Measurements from ENCODE around the gene ERFL. TPM values are rescaled to one million over a fixed set of nuclear protein-coding genes. Genes with fewer than 3 reads are reported as not detected.

Gene ERFL
- under 0.01 TPM in 2 replicates for total RNA-seq

DNA sequence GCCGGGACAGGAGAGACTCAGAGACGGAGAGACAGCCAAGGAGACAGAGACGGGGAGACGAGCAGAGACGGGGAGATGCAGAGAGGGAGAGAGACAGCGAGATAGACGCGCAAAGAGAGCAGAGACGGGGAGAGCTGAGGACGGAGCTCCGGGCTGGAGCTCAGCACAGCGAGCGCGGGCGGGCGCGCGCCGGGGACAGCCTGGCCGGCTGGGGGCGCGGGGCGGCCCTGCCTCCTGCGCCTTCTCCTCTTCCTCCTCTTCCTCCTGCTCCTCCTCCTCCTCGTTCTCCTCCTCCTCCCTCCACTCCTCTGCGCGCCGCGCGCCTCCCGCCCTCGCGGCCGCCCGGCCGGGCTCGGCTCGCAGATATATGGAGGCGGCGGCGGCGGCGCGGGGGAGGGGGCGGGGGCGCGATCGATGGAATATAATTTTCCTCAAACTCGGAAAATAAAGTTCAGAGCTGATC, at the start of gene ERFL:
Gene ERFL (minus strand): TSS at position 229 of the 463 bp plus-strand sequence. CDS start 15,530 bp downstream, outside the sequence.

DNA sequence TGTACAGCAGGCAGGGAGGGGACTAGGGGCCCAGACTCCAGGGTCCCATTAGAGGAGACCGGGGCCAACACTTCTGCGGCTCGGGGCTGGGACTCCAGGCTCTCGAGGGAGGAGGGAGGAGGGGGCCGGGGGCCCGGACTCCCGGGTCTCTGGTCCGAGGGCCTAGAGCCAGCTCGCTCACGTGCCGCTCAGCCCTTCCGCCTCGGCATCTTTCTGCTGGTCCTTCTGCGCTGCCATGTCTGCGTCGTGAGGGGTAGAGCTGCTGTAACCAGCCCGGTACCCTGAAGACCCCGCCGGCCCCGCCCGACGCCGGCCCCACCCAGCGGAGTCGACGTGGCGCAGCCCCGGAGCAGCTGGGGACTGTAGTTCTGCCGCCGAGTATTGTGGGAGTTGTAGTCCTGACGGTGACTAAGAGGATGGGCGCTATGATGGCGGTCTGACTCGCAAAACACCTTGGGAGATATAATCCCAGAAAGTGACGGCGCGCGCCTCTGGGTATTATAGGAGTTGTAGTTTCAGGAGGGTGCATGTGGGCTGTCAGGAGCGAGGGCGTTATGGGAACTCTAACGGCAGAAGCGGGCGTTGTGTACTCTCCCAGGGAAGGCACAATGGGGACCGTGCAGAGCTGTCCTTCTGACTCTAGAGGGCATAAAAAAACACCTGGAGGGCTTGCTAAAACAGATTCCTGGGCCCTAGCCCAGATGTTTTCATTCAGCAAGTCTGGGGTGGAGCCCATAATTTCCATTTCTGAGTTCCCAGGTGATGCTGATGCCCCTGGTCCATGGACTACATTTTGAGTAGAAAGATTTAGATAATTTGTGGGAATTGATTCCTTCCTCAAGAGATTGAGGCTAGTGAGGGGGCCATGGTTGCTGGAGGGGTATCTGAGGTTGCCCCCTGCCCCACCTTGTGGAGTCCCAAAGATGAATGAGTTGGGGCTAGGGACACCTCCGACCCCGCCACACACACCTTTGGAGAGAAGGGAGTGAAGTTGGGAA, 31.1 kb upstream of the ERFL start, which contains the start of gene RABAC1:
Gene RABAC1 (minus strand): TSS at position 266 of the 998 bp plus-strand sequence. CDS start 29 bp downstream, at position 237.

GRCh38 chr19:41882568-41883462, 45.4 kb downstream of the ERFL start, which contains the start of gene ARHGEF1:
Gene ARHGEF1 (plus strand): TSS chr19:41883184. CDS start chr19:41888083, 4,899 bp downstream.

DNA sequence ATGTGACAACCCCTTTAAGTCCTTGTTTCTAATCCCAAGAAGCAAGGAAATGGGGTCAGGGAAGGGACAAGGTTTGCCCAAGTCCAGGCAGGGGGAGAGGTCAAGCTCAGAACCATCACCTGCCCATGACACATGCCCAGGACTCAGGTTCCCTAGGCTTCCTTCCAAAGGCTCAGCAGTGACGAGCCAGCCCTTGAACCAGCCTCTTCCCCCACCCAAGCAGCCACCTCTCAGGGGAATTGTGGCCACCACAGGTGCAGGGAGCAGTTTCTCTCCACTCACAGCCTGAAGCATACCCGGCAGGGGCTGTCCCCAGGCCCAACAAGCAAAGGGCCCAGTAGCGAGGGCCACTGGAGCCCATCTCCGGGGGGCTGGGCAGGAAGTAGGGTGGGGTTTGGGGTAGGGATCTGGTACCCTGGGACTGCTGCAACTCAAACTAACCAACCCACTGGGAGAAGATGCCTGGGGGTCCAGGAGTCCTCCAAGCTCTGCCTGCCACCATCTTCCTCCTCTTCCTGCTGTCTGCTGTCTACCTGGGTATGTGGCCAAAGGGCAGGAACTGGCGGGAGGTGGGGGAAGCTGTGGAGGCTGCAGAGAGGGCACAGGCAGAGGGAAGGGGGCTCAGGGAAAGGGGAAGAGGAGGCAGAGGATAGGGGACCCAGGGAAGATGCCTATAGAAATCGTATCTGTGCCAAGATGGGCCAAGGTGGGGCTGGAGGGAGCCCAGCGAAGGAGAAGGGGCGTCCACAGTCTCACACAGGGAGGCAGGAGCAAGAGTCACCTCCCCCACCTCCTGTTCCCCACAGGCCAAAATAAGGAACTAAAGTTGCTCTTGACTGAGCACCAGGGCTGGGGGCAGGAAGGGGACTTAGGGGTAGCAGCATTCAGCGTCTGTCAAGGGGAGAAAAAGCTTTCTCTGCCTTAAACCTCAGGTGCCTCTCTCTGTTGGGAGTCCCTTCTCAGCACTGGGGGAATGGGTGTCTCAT, 51.1 kb downstream of the ERFL start, which contains the start of gene CD79A:
Gene CD79A (plus strand): TSS at position 433 of the 986 bp plus-strand sequence. CDS start 26 bp downstream, at position 459.

DNA sequence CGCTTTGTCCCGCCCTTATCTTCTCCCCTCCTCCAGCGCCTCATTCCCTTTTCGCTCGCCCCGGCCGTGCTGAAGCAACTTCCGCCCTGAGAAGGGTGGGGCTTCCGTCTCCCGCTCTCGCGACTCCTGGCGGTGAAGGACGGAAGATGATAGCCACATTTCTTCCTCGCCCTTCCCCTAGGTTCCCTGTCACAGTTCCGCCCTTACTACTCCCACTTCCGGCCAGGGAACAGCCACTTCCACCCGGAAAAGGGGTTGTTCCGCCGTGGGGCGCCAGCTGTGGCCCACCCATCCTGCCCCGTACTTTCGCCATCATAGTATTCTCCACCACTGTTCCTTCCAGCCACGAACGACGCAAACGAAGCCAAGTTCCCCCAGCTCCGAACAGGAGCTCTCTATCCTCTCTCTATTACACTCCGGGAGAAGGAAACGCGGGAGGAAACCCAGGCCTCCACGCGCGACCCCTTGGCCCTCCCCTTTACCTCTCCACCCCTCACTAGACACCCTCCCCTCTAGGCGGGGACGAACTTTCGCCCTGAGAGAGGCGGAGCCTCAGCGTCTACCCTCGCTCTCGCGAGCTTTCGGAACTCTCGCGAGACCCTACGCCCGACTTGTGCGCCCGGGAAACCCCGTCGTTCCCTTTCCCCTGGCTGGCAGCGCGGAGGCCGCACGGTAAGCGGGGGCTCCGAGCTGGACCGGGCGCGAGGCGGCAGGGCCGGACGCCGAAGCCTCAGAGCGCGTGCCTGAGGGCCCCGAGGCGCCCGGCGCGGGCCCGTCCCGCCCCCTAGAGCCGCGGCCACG, 68.4 kb downstream of the ERFL start, which contains the start of gene RPS19:
Gene RPS19 (plus strand): TSS at position 638 of the 801 bp plus-strand sequence. CDS start 520 bp downstream, outside the sequence.

Other genes starting within 250 kb of the ERFL start
- gene CEACAM7, start 240.2 kb downstream of the ERFL start, total RNA-seq: not detected in 2 replicates
- not detected in 2 replicates for gene CEACAM5, start 219.8 kb downstream of the ERFL start, total RNA-seq
- gene CEACAM6, start 172.9 kb downstream of the ERFL start, total RNA-seq: not detected in 2 replicates
- not detected in 2 replicates for gene CEACAM3, start 131.9 kb downstream of the ERFL start, total RNA-seq
- gene LYPD4, start 83.8 kb downstream of the ERFL start, total RNA-seq: not detected in 2 replicates
- gene DMRTC2, start 83.4 kb downstream of the ERFL start, total RNA-seq: not detected in 2 replicates
- gene RPS19, start 68.2 kb downstream of the ERFL start, total RNA-seq: 1,890 and 2,099 TPM in 2 replicates
- gene CD79A, start 51.2 kb downstream of the ERFL start, total RNA-seq: under 0.01 and 0.45 TPM in 2 replicates
- gene ARHGEF1, start 45.3 kb downstream of the ERFL start, total RNA-seq: 54.0 and 56.3 TPM in 2 replicates
- gene RABAC1, start 30.9 kb upstream of the ERFL start, total RNA-seq: 280 and 302 TPM in 2 replicates
- 0.15 and 0.17 TPM in 2 replicates for gene ATP1A3, start 65.8 kb upstream of the ERFL start, total RNA-seq
- gene GRIK5, start 141.8 kb upstream of the ERFL start, total RNA-seq: 0.34 and 1.0 TPM in 2 replicates
- gene ZNF574, start 147.7 kb upstream of the ERFL start, total RNA-seq: 16.3 and 16.4 TPM in 2 replicates
- gene POU2F2, start 204.0 kb upstream of the ERFL start, total RNA-seq: 0.17 and 1.2 TPM in 2 replicates